ENCODE measurements around the gene PDE11A.

- no peak for TF ChIP-seq ZNF70 (CRISPR knock-in tag; IDR thresholded peaks at IDR 0.05)
- TF ChIP-seq, protein P1, sequence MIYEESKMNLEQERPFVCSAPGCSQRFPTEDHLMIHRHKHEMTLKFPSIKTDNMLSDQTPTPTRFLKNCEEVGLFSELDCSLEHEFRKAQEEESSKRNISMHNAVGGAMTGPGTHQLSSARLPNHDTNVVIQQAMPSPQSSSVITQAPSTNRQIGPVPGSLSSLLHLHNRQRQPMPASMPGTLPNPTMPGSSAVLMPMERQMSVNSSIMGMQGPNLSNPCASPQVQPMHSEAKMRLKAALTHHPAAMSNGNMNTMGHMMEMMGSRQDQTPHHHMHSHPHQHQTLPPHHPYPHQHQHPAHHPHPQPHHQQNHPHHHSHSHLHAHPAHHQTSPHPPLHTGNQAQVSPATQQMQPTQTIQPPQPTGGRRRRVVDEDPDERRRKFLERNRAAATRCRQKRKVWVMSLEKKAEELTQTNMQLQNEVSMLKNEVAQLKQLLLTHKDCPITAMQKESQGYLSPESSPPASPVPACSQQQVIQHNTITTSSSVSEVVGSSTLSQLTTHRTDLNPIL (CRISPR knock-in tag; IDR thresholded peaks at IDR 0.05; ENCODE audit: low read depth), result no peak
- no peak for TF ChIP-seq ZNF565 (CRISPR knock-in tag; conservative IDR thresholded peaks at IDR 0.05; ENCODE audit: low read depth)
- TF ChIP-seq ZFP30 (CRISPR knock-in tag; IDR thresholded peaks at IDR 0.05), result no peak
- no peak for TF ChIP-seq ZNF8 (CRISPR knock-in tag; IDR thresholded peaks at IDR 0.05)
Observed at GRCh38 chr2:178119179-178119922, 46.8 kb upstream of the PDE11A start.
